Testis (tissue), 2 donors: Measurements from ENCODE around the gene SELENOI.

ENCODE experiments used
- POLR2A ChIP-seq: fragments of 450-650 bp; IDR thresholded peaks from one replicate; pipeline ENCODE4 v1.6.1; 2017; ENCODE audit warnings: antibody characterized with exemption, mild to moderate bottlenecking, moderate library complexity
- TF ChIP-seq, protein P1 (sequence below), 3 experiments: fragments of 450-650 bp in 2 of 3; fragments of 200-600 bp in 1 of 3; sonication (generic) in 1 of 3; IDR thresholded peaks; one replicate each; pipeline ENCODE4 v1.5.1; 2016 to 2019; ENCODE audit warnings: antibody characterized with exemption in 3 of 3, mild to moderate bottlenecking in 2 of 3, moderate library complexity in 1 of 3

DNA sequence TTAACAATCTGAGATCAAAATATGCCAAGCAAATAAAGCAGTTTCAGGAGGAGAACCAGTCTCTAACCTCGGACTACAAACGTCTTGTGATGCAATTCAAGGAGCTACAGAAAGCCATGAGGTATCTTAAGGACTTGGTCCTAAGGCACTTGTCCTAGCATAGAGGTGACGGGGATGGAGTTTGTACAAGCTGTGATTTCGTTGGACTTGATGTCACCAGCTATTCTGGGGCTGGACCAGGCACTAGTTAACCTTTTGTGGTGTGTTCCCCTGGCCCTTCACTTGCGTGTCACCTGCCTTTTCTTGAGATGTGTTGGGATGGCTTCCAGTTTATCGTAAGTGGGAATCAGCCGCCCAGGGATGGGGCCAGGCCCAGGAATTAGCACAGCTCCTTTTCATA lies 98.3 kb downstream of the SELENOI start:
- TF ChIP-seq, protein P1, sequence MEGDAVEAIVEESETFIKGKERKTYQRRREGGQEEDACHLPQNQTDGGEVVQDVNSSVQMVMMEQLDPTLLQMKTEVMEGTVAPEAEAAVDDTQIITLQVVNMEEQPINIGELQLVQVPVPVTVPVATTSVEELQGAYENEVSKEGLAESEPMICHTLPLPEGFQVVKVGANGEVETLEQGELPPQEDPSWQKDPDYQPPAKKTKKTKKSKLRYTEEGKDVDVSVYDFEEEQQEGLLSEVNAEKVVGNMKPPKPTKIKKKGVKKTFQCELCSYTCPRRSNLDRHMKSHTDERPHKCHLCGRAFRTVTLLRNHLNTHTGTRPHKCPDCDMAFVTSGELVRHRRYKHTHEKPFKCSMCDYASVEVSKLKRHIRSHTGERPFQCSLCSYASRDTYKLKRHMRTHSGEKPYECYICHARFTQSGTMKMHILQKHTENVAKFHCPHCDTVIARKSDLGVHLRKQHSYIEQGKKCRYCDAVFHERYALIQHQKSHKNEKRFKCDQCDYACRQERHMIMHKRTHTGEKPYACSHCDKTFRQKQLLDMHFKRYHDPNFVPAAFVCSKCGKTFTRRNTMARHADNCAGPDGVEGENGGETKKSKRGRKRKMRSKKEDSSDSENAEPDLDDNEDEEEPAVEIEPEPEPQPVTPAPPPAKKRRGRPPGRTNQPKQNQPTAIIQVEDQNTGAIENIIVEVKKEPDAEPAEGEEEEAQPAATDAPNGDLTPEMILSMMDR (IDR thresholded peaks at IDR 0.05), result no peak
- no peak for TF ChIP-seq POLR2A
